GOT3 (cell line): Measurements from ENCODE around the gene MARK1.
"Not testable (repeated sequence)": the region's sequence is repeated elsewhere in the genome, so short reads cannot be mapped to it uniquely, and the experiment has no call there.

Experiments used
- DNase-seq: peaks from one replicate; lab custom pipeline; 2025; ENCODE audit warnings: mixed read lengths; lab: John Stamatoyannopoulos, UW

MARK1 gene

DNA sequence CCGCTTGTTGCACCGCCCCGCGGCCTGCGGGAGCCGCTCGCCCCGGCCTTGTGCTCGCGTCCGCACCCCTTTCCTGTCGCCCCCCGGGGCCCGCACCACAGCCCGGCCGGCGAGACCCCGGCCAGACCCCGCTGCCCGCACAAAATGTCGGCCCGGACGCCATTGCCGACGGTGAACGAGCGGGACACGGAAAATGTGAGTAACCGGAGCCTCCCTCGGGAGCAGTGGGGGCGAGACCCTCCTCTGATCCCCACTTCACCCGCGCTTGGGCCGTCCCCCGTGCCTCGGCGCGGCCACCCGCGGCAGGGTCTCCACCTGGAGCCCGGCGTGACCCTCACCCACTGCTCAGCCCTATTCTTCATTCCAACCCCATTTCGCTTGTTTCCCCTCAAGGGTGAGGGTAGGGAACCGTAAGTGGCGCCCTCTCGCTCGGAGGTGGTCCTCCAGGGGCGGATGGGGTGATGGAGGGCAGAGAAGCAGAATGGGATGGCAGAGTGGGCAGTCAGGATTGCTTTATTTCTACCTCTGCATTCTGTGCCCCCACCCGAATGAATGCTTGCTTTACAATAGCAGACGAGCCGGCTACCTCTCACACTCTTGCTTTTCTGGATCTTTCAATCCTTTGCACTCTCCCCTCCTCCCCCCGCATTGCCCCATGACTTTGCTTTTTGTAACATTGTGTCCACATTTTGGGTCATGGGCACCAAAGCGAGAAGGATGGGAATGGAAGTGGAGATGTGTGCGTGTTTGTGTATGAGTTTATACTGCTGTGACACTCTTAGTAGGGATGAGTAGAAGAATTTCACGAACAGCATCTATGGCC lies 954 bp downstream of the MARK1 start:
- no peak for DNase-seq

DNA sequence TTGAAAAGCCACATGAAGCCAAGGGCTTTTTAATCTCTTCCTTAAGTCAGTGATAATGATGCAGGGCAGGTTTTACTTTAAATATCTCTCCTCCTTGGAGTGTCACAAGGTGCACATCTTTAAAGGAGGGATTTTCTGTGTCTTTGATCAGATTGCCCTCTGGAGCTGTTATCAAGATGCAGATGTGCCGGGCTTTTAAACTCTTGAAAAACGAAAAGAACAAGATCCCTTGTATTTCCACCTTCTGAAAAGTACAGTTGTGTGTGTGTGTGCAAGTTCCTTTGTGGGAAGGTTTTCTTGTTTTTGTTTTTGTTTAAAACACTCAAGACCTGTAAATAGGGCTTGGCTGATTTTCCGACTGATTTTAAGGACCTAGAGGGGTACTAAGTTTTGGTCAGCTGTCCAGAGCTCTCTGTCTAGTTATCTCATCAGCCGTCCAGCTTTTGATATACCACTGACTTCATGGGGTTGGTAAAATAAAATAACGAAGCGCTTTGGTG lies 1.6 kb downstream of the MARK1 start:
- no peak for DNase-seq

DNA sequence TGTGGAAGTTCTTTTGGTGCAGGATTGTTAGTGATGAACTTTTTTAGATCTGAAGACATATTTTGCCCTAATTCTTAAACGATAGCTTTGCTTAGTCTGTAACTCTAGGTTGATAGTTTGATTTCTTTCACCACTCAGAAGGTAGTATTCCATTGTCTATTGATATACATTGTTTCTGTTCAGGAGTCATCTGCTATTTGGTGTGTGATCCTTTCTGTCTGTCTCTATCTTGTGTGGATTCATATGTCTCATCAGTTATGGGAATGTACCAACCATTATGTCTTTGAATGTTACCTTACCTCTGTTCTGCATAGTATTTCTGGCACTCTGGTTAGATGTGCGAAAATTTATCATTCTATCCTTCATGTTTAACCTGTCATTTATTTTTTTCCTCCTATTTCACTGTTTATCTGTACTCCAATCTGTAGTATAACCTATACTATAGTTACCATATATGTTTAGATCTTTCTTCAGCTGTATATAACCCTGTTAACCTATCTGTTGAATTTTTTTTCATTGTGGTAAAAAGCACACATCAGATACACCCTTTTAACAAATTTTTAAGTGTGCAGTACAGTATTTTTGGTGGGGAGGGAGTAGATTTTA lies 5.7 kb downstream of the MARK1 start:
- DNase-seq: no peak

DNA sequence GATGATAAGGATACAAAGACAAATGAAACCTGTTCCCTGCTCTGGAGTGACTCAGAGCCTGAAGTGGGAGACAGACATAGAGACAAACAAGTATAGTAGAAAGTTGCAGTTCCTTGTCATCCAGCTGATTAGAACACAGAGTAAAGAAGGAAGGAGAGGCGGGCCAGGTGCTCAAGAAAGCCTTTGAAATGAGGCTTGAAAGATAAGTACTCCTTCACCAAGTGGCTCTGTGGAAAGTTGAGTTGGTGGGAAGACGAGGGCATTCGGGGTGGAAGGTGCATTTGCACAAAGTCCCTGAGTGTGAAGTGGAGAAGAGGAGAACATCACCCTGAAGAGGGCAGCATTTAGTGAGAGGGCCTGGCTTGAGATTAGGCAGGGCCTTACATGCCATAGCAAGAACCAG lies 17.0 kb downstream of the MARK1 start:
- no peak for DNase-seq

DNA sequence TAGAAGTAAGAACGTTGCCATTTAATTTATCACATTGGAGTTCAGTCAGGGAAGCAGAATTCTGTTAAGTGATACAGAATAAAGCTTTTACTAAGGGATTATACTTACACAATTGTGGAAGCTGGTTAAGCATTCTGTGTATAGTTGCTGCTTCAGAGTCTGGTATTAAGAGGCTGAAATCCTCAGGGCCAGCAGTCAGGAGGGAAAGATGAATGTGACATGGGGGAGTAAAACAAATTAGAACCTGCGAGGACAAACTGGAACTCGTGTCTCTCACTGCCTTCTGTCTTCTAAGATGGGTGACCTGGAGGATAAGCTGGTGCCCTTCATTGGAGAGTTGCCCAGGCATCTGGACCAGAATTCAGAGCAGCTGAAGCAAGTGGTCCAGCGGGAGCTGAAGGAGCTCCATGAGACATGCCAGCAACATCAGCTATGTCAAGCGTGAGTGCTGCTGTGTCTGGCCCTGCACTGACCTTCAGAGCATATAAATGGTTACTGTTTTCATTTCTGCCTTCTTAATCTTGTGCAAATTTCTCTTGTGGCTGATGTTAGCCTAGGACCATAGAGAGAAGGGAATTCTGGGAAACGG lies 23.0 kb downstream of the MARK1 start:
- no peak for DNase-seq

DNA sequence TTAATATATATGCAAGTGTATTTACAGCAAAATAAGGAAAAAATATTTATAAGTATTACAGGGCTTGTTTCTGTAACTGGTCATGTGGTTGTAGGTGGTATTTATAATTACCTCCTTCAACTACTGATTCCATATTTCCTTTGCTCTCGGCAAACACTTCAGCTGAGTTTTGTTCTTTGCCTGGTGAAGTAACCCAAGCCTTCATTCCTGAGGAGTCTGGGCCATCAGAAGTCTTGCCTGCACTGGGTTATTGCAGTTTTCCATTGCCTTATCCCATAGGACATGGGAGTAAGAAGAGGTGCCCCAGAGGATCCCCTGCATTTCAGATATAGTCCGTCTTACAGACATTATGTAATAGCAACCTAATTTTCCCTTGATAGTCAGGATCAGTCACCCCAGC lies 23.8 kb downstream of the MARK1 start:
- DNase-seq: no peak

DNA sequence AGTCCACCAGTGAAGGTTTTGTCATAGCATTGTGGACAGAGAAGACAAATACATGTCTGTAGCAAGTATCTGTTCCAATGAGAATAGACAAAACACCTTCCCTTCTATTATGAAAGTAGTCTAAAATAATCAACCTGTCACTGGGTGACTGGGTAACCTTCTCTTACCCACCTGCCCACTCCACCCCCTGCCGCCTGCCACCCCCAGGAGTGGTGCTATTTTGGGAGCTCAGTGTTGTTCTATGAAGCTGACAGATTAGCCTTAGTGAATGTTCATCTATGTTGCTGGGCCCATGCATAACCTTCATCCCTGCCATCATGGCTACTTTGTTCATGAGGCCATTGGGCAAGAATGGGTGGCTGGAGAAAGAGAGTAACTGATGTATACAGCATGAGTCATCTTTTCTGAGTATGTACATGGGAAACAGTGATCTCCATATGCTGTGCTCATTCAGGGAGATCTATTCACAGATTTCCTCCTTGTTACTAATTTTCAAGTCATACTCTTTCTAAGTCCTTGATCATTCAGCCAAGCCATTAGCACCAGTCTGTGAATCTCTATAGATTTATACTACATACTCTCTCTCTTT lies 24.8 kb downstream of the MARK1 start:
- DNase-seq: no peak

DNA sequence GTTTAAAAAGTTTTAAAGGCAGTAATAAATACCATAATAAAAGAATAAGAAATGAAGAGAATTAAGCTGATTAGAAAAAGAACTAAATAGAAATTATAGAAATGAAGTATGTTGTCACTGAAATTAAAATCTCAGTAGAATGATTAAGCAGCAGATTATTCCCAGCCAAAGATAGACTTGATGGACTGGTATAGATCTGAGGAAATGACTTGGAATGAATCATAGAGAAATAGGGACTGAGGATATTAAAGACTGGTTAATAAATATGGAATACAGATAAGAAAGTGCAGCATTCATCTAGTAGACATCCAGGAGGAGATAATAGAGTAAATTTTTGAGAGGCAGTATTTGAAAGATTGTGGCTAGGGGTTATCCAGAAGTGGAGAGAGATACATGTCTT lies 28.7 kb downstream of the MARK1 start:
- no peak for DNase-seq

DNA sequence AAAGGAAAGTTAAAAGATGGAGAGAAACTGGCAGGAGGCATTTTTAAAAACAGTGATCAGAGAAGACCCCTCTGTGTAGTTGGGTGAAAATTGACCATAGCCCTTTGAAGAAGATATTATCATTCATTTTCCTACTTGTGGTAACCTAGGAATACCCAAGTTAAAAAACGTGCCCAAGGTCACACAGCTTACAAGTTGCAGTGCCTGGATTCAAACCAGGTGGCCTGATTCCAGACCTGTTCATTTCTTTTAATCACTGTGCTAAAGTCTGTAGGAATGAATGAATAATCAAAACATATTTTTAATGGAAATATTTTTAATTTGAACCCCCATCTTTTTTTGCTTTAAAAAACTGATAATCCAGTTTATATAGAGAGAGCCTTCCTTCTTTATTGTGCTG lies 35.6 kb downstream of the MARK1 start:
- no peak for DNase-seq

DNA sequence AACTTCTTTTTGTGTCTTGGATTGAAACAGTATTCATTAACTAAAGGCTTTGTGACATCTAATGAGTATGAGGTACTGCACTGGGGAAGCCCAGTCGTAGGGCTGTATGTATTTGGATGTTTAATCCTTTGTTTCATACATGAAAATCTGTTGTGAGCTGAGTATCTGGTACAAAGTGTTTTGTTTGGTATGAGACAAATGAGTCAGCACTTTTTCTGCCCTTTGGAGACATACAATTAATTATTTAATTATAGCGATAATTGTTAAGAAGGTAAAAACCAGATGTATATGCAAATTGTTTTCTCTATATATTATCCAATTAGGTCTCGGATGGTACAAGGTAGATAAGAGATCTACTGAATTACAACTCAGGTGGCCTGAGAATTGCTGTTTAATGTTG lies 36.3 kb downstream of the MARK1 start:
- DNase-seq: no peak

DNA sequence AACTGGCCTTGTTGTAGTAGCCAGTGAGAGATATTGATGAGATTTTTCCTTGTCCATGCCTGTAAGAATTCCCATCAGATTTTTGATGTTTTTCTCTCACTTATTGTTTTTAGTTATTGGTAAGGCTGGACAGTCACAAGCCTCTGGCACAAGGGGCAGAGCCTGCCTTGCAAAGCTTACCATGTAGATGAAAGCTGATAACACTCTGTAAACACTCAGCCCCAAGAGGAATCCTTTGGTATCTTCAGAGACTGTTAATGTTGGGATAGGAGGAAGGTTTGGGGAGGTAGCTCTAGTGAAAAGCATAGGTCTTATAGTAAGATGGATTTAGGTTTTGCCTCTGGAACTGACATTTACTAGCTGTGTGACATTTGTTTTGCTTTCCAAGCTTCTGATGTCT lies 37.7 kb downstream of the MARK1 start:
- no peak for DNase-seq

DNA sequence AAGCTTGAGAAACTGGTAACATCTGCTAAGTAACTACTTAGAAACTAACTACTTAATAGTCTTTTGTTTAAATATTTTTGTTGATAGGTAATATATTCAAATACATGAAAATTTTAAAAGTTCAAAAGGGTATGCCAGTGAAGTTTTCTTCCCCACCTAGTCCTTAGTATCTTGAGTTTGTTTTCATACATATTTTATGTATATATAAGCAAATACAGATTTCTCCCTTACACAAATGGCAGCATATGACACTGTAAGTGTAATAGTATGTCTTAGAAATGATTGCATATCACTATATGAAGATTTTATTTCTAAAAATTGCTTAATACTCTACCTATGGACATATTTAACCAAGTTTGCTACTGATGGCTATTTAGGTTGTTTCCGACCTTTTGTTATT lies 38.9 kb downstream of the MARK1 start:
- DNase-seq: no peak

DNA sequence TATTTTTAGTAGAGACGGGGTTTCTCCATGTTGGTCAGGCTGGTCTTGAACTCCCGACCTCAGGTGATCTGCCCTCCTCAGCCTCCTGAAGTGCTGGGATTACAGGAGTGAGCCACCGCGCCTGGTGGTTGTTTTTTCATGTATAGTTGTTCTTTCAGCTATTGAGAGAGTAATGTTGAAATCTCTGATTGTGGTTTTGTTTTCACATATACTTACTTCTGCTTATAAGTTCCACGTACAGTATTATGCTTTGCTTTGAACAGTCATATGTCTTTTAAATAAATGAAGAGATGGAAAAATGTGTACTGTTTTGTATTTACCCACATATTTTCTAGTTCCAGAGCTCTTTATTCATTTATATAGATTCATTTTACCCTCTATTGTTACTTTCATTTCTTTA lies 44.5 kb downstream of the MARK1 start:
- no peak for DNase-seq

DNA sequence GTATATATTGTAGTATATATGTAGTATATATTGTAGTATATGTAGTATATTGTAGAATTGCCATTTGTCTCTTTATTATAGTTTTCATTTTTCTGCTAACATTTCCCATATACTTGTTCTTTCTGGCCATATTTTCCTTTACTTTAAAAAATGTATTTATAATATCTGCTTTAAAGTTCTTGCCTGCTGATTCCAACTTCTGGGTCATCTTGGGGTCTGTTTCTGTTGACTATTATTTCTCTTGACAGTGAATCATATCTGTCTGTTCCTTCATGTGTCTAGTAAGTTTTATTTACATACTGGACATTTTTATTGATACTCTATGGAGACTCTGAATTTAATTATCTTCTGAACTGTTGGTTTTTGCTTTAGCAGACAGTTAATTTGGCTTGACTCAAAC lies 45.9 kb downstream of the MARK1 start:
- DNase-seq: no peak

DNA sequence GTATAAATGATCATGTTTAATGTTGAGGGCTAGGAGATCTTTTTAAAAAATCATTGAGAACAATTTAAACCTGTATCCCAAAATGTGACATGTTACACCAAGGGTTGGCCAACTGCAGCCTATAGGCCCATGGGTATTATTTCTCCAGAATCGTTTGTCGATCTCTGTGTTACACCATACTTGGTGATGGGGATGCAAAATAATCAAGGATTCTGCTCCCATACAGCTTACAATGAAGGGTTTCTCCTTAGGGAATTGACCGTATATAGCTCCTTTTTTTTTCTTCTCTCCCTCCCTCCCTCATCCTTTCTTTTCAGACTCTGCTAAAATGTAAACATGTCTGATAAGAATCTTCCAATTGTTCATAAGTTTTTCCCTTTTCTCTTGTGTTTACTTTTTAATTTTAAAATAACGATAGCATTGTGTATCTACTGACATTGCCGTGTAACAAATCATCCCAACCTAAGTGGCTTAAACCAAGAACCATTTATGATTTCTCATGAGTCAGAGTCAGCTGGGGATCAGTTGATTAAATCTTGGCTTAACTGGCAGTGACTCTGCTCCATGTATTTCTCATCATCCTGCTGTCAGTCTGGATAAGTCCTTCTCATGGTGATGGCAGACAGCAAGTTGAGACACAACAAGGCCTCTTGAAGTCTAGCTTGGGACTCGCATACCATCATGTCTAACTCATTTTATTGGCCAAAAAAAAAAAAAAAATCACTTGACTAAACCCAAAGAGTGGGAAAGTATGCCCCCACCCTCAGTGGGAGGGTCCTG lies 48.0 kb downstream of the MARK1 start:
- DNase-seq: no peak

DNA sequence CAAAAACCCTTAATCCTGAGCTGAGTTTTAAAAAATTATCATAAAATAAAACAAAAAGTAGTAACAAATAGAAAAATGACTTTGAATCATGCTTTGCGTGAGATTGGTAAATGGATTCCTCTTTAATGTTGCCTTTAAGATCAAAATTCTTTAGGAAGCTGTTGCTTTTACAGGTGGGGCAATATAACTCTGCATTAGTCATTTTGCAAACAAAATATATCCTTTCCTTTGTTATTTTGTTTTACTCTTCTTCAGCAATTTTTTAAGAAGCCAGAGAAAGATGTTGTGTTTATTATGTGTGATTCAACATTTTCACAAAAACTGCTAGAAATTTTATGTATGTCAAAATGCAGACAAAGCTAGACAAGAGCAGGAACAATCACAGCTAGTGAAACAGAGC lies 50.0 kb downstream of the MARK1 start:
- DNase-seq: no peak

DNA sequence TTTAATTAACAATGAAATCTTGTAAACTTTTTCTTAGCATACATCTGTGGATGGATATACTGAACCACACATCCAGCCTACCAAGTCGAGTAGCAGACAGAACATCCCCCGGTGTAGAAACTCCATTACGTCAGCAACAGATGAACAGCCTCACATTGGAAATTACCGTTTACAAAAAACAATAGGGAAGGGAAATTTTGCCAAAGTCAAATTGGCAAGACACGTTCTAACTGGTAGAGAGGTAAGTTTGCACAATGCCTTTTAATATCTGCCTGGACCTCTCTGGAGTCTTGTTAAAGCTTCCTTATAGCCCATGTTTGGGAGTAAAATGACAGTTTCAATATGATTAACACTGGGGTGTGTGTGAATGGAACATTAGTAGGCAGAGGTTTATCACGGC lies 51.4 kb downstream of the MARK1 start:
- no peak for DNase-seq

DNA sequence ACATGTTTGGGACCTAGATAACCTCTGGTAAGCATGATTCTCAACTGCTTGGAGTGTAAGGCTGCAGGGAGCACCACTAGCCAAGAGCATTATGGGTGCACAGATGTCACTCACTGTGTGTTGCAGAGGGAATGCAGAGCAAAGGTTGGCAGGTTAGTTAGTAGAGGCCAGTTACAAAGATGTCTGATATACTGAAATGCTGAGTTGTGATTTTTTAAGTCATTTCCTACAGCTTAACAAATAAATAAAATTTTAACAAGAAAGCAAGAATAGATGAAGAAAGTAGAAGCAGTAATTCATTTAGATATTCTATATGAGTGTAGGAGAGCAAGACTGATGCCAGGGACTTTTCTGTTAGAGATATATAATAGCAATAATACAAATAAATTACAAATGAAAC lies 64.8 kb downstream of the MARK1 start:
- no peak for DNase-seq

DNA sequence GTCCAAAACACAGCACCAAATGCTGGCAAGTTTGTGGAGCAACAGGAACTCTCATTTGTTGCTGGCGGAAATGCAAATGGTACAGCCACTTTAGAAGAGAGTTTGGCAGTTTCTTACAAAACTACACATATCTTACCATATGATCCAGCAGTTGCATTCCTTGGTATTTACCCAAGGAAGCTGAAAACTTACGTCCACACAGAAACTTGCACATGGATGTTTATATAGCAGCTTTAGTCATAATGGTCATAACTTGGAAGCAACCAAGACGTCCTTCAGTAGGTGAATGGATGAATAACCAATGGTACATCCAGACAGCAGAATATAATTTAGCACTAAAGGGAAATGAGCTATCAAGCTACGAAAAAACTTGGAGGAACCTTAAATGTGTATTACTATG lies 66.4 kb downstream of the MARK1 start:
- DNase-seq: no peak

DNA sequence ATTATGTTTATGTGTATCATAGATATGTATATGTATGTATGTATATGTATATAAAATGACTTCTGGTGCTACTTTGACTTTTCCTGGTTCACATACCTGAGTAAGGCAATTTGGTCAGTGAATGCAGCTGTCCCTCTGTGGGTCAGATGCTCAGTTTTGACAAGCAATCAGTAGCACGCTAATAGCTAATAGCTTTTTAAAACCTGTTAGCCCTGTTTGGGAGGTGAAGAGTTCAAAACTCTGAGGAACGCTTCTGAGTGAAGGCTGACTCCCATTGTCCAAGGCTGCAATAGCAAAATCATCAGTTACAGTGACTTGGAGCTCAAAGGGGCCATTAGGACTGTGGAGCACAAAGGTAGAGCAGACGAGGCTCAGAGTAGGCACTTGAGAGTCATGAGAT lies 67.2 kb downstream of the MARK1 start:
- no peak for DNase-seq

DNA sequence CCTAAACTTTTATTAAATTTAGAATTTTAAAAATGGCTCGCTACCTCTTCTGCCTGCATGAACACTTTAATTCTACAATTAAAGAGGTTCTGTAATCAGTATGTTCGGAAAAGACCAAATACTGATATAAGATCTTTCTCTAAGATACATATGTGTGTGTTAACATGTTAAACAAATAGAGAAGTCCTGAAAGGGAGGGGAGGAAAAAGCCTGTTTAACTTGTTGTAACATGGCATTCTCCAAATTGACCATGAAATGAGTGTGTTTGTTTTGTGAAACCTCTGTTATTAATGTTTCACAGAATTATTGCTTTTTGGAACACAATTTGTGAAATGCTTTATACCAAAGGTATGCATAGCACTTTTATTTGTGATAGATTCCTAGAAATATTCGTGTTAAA lies 77.0 kb downstream of the MARK1 start:
- DNase-seq: no peak

DNA sequence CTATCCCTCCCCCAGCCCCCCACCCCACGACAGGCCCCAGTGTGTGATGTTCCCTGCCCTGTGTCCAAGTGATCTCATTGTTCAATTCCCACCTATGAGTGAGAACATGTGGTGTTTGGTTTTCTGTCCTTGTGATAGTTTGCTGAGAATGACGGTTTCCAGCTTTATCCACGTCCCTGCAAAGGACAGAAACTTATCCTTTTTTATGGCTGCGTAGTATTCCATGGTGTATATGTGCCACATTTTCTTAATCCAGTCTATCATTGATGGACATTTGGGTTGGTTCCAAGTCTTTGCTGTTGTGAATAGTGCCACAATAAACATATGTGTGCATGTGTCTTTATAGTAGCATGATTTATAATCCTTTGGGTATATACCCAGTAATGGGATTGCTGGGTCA lies 77.7 kb downstream of the MARK1 start:
- not testable (repeated sequence) for DNase-seq
